Central memory CD8-positive, alpha-beta T cell (primary cell): ENCODE results near the gene BPIFB3.

ENCODE experiments used
- ATAC-seq: fragments of 150-1000 bp; cut with Tn5 transposase; replicated peaks from 2 replicates; pipeline ENCODE4 v1.10.0; 2022; ENCODE audit warnings: mild to moderate bottlenecking, moderate FRiP score, moderate number of reproducible peaks; ENCODE audit not compliant: poor library complexity, severe bottlenecking; ENCODE audit errors: extremely low read depth
- DNase-seq, 2 donors: peaks; one replicate each; pipeline ENCODE4 v3.0.0; 2021; ENCODE audit warnings: low spot score in 2 of 2
- H3K27ac Mint-ChIP-seq: one replicate; pipeline ENCODE4 v1.8.0; 2022; ENCODE audit warnings: low read depth, mild to moderate bottlenecking, moderate library complexity, mixed read lengths
- H3K27me3 Mint-ChIP-seq: one replicate; pipeline ENCODE4 v1.8.0; 2022; ENCODE audit warnings: mixed read lengths
- H3K36me3 Mint-ChIP-seq: one replicate; pipeline ENCODE4 v1.8.0; 2022; ENCODE audit warnings: mild to moderate bottlenecking, moderate library complexity, mixed read lengths; ENCODE audit not compliant: insufficient read depth
- H3K4me1 Mint-ChIP-seq: one replicate; pipeline ENCODE4 v1.8.0; 2022; ENCODE audit warnings: mixed read lengths
- H3K4me3 Mint-ChIP-seq: one replicate; pipeline ENCODE4 v1.8.0; 2022; ENCODE audit warnings: mild to moderate bottlenecking, moderate library complexity, mixed read lengths
- H3K9me3 Mint-ChIP-seq: one replicate; pipeline ENCODE4 v1.8.0; 2022; ENCODE audit warnings: mixed read lengths

The BPIFB3 gene

DNA sequence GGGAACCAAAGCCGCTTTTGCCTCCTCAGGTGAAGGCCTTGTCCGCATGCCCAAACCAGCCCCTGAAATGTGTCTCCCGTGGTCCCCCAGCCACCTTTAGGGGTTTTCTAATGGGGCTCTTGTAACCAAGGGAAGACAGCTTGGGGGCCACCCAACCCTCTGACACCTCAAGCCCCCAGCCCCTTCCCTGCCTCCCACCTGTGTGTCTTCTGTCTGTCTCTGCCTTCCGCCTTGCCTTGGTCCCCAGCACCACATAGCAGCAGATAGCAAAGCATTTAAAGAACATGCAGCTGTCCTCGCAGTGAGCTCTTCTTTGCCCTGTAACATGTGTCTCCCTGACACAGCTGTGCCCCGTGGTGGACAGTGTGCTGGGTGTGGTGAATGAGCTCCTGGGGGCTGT, 9.6 kb downstream of the BPIFB3 start:
- no peak for ATAC-seq
- H3K36me3 Mint-ChIP-seq: no peaks in the 10 kb centered on the region
- no peaks in the 10 kb centered on the region for H3K27me3 Mint-ChIP-seq
- H3K9me3 Mint-ChIP-seq: no peaks in the 10 kb centered on the region
- H3K27ac Mint-ChIP-seq: no peak overlapping the region
- H3K4me3 Mint-ChIP-seq: no peak overlapping the region
- H3K4me1 Mint-ChIP-seq: peaks cover 5% of the 10 kb centered on the region
- DNase-seq: no peak

DNA sequence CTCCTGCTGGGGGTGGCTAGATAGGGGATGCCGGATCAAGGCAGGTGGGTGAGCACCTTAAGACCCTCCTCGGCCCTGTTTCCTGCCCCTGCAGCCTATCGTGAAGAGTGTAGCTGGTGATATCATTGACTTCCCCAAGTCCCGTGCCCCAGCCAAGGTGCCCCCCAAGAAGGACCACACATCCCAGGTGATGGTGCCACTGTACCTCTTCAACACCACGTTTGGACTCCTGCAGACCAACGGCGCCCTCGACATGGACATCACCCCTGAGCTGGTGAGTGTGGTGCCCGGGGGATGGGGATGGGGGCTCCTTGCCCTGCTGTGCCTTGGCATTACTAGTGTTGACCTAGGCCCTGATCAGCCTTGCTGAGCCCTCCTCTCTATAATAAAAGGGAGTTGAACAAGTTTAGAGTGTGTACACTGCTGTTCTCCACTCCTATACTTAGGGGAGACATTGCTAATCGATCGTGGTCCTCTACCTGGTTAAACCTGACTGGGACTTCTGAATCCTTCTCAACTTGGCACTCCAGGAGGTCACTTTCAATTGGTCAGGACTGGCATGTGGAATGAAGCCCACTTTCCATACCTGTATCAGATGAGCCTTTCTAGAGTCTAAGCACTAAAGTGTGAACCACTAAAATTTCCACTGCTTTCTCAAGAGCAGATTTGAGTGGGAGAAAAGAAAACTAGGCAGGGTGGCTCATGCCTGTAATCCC, 11.0 kb downstream of the BPIFB3 start:
- H3K27me3 Mint-ChIP-seq: no peaks in the 10 kb centered on the region
- peaks cover 6% of the 10 kb centered on the region for H3K4me1 Mint-ChIP-seq
- H3K4me3 Mint-ChIP-seq: no peak overlapping the region
- DNase-seq: no peak
- ATAC-seq: no peak
- H3K9me3 Mint-ChIP-seq: no peaks in the 10 kb centered on the region
- no peaks in the 10 kb centered on the region for H3K36me3 Mint-ChIP-seq
- H3K27ac Mint-ChIP-seq: no peak overlapping the region

DNA sequence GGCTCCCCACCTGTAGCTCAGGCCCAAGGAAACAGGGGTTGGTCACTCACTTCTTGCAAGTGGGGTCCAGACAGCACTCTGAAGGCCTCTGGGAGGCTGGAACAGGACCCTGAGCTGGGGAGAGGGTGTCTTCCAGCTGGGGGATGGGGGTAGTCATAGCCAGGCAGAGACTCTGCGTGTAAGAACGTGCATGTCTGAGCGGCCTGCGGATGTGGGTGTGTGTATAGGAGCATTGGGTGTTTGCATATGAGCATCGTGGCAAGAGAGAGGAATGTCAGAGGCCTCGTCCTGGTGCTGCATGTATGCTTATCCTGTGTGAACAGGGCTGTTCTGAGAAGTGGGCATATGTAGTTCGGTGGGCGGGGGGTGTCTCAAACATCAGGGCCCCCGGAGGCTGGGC, 12.1 kb downstream of the BPIFB3 start:
- no peaks in the 10 kb centered on the region for H3K9me3 Mint-ChIP-seq
- no peaks in the 10 kb centered on the region for H3K27me3 Mint-ChIP-seq
- H3K4me1 Mint-ChIP-seq: peaks cover 6% of the 10 kb centered on the region
- DNase-seq: no peak
- H3K27ac Mint-ChIP-seq: no peak overlapping the region
- H3K4me3 Mint-ChIP-seq: no peak overlapping the region
- ATAC-seq: no peak
- no peaks in the 10 kb centered on the region for H3K36me3 Mint-ChIP-seq

DNA sequence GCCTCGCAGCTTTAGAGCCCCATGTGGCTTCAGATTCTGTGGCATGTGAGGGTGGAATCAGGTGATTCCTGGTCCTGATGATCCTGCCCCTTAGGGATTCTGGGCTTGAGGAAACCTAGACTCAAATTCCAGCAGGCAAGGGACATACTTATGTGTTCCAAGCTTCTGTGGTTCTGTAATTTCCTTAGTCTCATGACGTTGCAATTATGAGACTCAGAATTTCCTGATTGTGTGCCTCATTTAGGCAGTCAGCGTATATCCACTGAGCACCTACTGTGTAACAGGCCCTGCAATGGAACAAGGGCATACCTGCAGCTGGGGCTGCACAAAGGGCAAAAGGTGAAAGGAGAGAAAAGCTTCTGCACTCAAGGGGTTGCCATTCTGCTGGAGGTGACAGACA, 14.1 kb downstream of the BPIFB3 start:
- no peaks in the 10 kb centered on the region for H3K36me3 Mint-ChIP-seq
- no peak overlapping the region for H3K4me3 Mint-ChIP-seq
- no peaks in the 10 kb centered on the region for H3K9me3 Mint-ChIP-seq
- H3K27ac Mint-ChIP-seq: no peak overlapping the region
- no peaks in the 10 kb centered on the region for H3K27me3 Mint-ChIP-seq
- peaks cover 6% of the 10 kb centered on the region for H3K4me1 Mint-ChIP-seq
- ATAC-seq (no peak), DNase-seq (no peak)

DNA sequence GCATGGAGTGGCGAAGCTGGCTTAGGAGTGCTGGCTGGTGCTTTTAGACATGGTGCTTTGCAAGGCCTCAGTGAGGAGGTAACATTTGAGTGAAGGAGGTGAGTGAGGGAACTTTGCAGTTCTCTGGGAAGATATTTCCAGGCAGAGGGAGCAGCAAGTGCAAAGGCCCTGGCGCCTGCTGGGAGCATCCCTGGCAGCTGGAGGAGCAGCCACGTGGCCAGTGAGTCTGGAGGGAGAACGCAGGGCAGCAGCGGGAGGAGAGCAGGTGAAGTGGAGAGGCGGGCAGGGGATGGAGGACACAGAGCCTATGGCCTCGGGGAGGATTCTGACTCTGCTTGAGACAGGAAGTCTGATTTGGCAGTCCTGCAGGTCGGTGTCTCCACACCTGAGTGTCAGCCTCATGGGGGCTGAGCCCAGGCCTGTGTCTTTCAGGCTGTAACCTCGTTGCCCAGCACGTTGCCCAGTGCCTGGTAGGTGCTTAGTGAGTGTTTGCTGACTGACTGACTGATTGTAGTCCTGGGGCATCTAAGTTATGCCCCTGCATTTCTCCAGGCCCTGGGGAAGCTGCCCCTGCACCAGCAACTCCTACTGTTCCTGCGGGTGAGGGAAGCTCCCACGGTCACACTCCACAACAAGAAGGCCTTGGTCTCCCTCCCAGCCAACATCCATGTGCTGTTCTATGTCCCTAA, 14.7 kb downstream of the BPIFB3 start:
- Mint-ChIP-seq H3K9me3 (no peaks in the 10 kb centered on the region), H3K36me3 (no peaks in the 10 kb centered on the region), H3K27me3 (no peaks in the 10 kb centered on the region), H3K27ac (no peak overlapping the region), H3K4me3 (no peak overlapping the region), H3K4me1 (peaks cover 6% of the 10 kb centered on the region)
- DNase-seq: no peak
- ATAC-seq: no peak

DNA sequence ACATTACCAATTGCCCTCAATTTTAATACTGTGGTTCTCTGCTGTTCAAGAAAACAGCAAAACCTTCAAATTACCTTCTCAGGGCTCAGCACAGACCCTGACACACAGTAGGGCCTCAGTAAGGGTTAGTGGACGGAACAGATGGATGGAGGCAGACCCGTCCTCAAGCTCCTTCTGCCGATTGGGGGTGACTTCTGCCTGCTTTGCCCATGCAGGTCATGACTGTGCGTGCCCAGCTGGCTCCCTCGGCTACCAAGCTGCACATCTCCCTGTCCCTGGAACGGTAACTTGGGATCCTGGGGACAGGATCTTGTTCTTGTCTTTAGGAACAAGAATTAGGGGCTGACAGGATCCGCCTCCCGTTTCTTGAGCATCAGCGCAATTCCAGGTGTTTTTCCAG, 16.0 kb downstream of the BPIFB3 start:
- Mint-ChIP-seq H3K4me1 (peaks cover 6% of the 10 kb centered on the region), H3K9me3 (no peaks in the 10 kb centered on the region), H3K27me3 (no peaks in the 10 kb centered on the region), H3K4me3 (no peak overlapping the region), H3K27ac (no peak overlapping the region), H3K36me3 (no peaks in the 10 kb centered on the region)
- no peak for ATAC-seq
- DNase-seq: no peak

DNA sequence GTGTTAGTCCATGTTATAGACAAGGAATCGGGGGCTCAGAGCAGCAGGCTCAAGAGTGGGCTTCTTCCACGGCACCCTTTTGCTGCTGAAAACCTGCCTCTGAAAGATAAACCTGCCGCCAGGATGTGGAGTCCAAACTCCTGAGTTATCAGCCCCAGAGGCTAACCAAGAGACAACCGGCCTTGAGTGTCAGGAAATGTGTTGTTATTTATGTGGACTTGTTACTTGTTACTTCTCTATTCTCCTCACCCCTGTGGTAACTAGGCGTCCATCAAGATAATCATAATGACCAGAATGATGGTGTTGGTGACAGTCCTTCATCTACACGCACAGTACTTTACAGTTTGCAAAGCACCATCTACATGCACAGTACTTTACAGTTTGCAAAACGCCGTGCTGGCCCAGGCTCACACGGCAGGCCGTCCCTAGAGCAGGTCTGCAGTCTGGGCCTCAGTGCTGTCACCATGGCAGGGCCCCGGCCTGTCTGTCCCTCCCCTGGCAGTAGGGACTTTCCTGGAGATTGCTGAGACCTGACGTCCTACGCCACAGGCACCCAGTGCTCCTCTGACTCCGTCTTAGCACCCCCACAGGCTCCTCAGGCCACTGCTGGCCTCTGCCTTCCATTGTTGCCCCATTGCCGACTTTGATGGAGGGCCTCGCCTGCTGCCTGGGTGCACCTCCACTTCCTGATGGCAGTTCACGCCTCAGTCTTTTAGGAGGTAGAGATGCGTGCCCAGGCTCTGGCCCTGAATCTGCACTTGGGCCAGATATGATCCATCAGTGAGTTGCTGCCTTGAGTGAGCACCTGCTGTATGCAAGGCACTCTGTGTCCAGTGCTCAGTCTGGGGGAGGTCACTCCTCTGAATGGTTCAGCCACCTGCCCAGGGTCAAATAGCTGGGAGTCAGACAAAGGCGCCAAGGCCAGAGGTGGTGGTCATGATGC, 16.7 kb downstream of the BPIFB3 start:
- DNase-seq (no peak), ATAC-seq (no peak)
- H3K27me3 Mint-ChIP-seq: no peaks in the 10 kb centered on the region
- H3K27ac Mint-ChIP-seq: no peak overlapping the region
- peaks cover 9% of the 10 kb centered on the region for H3K4me1 Mint-ChIP-seq
- H3K36me3 Mint-ChIP-seq: no peaks in the 10 kb centered on the region
- H3K9me3 Mint-ChIP-seq: no peaks in the 10 kb centered on the region
- no peak overlapping the region for H3K4me3 Mint-ChIP-seq

DNA sequence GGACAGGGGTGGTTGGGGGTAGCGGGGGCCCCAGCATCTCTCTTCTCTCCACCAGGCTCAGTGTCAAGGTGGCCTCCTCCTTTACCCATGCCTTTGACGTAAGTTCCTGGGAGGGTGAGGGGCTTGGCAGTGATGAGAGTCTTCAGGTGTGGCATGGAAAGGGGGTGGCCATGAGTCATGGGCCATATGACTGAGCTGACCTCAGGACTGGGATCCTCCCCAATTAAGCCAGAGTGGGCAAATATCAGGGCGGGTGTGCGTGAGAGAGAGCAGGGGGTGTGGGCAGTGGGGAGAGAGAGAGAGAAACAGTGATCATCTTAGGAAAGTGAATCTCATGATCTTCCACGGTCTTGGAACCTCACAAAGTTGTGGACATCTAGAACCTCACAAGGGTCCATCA, 17.5 kb downstream of the BPIFB3 start:
- DNase-seq (no peak), ATAC-seq (no peak)
- H3K27ac Mint-ChIP-seq: no peak overlapping the region
- peaks cover 13% of the 10 kb centered on the region for H3K4me1 Mint-ChIP-seq
- no peak overlapping the region for H3K4me3 Mint-ChIP-seq
- no peaks in the 10 kb centered on the region for H3K9me3 Mint-ChIP-seq
- no peaks in the 10 kb centered on the region for H3K36me3 Mint-ChIP-seq
- H3K27me3 Mint-ChIP-seq: no peaks in the 10 kb centered on the region

DNA sequence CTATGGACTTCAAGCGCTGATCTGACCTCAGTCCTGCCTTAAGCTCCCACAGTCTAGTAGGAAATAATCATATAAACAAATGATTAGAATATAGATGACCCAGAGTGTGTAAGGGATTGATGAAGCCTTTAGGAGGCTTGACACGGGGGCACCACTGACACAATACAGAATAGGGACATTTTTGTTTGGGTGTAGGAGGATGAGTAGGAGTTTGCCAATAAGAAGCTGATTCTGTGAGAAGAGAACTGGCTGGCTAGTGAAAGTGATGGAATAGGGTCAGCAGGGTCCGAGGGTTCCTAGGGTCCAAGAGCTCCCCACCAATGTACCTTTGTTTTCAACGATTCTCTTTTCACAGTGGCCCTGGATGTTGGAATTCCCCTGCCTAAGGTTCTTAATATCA, 18.7 kb downstream of the BPIFB3 start:
- H3K27ac Mint-ChIP-seq: no peak overlapping the region
- no peak for DNase-seq
- no peaks in the 10 kb centered on the region for H3K27me3 Mint-ChIP-seq
- no peak for ATAC-seq
- no peaks in the 10 kb centered on the region for H3K9me3 Mint-ChIP-seq
- H3K36me3 Mint-ChIP-seq: no peaks in the 10 kb centered on the region
- peaks cover 13% of the 10 kb centered on the region for H3K4me1 Mint-ChIP-seq
- no peak overlapping the region for H3K4me3 Mint-ChIP-seq

DNA sequence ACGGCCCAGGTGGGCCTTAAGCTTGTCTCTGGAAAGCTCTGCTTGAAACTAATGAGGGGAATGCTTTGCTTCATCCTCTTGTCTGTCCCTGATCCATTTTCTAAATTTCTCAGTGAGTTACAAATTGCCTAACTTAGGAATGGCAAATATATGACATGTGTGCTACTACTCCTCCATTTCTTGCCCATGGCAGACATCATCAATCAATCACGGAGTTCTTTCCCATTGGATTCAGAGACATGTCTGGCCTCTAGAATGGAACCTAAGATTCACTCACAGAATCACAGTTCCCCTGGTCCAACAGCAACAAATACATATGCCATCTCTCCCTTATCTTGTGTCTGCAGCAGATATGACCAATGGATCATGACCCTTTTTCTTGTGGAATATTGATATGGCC, 19.1 kb downstream of the BPIFB3 start:
- Mint-ChIP-seq H3K4me3 (no peak overlapping the region), H3K9me3 (no peaks in the 10 kb centered on the region), H3K36me3 (no peaks in the 10 kb centered on the region), H3K27me3 (no peaks in the 10 kb centered on the region), H3K27ac (no peak overlapping the region), H3K4me1 (peaks cover 13% of the 10 kb centered on the region)
- DNase-seq (no peak), ATAC-seq (no peak)

DNA sequence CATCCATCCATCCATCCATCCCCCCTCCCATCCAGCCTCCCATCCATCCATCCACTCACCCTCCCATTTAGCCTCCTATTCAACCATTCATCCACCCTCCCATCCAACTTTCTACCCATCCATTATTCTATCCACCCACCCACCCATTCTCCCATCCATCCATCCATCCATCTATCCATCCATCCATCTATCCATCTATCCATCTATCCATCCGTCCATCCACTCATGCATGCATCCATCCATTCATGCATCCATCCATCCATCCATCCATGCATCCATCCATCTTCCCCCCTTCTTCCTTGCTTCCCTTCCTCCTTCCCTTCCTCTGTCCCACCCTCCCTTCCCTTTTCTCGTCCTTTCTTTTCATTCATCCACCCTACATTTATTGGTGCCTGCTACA, 21.0 kb downstream of the BPIFB3 start:
- H3K27me3 Mint-ChIP-seq: no peaks in the 10 kb centered on the region
- no peak overlapping the region for H3K27ac Mint-ChIP-seq
- H3K9me3 Mint-ChIP-seq: no peaks in the 10 kb centered on the region

DNA sequence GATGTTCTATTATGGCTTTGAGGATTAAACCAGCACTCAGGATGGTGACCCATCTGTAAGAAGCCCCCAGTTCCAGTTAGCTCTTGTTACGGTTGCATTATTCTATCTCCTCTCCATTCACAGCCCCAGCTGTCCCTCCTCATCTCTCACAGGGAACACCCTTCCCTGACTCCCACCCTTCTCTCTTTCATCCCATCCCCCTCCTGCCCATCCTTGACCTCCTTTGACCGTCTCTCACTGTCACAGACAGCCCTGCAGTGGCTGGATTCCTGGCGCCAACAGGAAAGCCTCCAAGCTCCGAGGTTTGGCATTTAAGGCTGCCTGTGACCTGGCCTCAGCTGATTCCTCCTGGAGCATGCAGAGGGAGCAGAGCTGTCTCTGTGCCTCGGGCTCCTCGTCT, 21.6 kb downstream of the BPIFB3 start:
- no peaks in the 10 kb centered on the region for H3K9me3 Mint-ChIP-seq
- no peak for ATAC-seq
- no peak overlapping the region for H3K4me3 Mint-ChIP-seq

More for the DNA sequence above, 21.0 kb downstream of the BPIFB3 start:
- H3K4me3 Mint-ChIP-seq: no peak overlapping the region
- peaks cover 8% of the 10 kb centered on the region for H3K4me1 Mint-ChIP-seq
- no peak for DNase-seq
- no peaks in the 10 kb centered on the region for H3K36me3 Mint-ChIP-seq
- no peak for ATAC-seq

More for the DNA sequence above, 21.6 kb downstream of the BPIFB3 start:
- Mint-ChIP-seq H3K27ac (no peak overlapping the region), H3K4me1 (peaks cover 8% of the 10 kb centered on the region), H3K36me3 (no peaks in the 10 kb centered on the region), H3K27me3 (no peaks in the 10 kb centered on the region)
- no peak for DNase-seq
